NCI-H2107 (cell line): ENCODE measurements around the gene SHH.
"Not testable (repeated sequence)": the region's sequence is repeated elsewhere in the genome, so short reads cannot be mapped to it uniquely, and the experiment has no call there.

Experiments used
- DNase-seq: peaks from one replicate; lab custom pipeline; 2025; lab: John Stamatoyannopoulos, UW

SHH gene

GRCh38 chr7:155842496-155843265 lies 30.4 kb upstream of the SHH start:
- DNase-seq = no peak

- no peak for DNase-seq
Observed at GRCh38 chr7:155840909-155841308, 28.6 kb upstream of the SHH start.

- DNase-seq = no peak
Observed at GRCh38 chr7:155840262-155840885, 28.1 kb upstream of the SHH start.

- DNase-seq = no peak
Observed at GRCh38 chr7:155839461-155839860, 27.2 kb upstream of the SHH start.

- not testable (repeated sequence) for DNase-seq
Observed at GRCh38 chr7:155838312-155838711, 26.0 kb upstream of the SHH start.

GRCh38 chr7:155837126-155837479 lies 24.8 kb upstream of the SHH start:
- no peak for DNase-seq

- no peak for DNase-seq
Observed at GRCh38 chr7:155836216-155837125, 24.2 kb upstream of the SHH start.

- DNase-seq = no peak
Observed at GRCh38 chr7:155835446-155836215, 23.4 kb upstream of the SHH start.

GRCh38 chr7:155834486-155835048 lies 22.3 kb upstream of the SHH start:
- no peak for DNase-seq

GRCh38 chr7:155833651-155834050 lies 21.4 kb upstream of the SHH start:
- no peak for DNase-seq

- no peak for DNase-seq
Observed at GRCh38 chr7:155832581-155832981, 20.3 kb upstream of the SHH start.

- DNase-seq = no peak
Observed at GRCh38 chr7:155831807-155832524, 19.7 kb upstream of the SHH start.

- DNase-seq = no peak
Observed at GRCh38 chr7:155830961-155831806, 18.9 kb upstream of the SHH start.

GRCh38 chr7:155829796-155830470 lies 17.7 kb upstream of the SHH start:
- no peak for DNase-seq

- no peak for DNase-seq
Observed at GRCh38 chr7:155825336-155825735, 13.1 kb upstream of the SHH start.

- no peak for DNase-seq
Observed at GRCh38 chr7:155824227-155824886, 12.1 kb upstream of the SHH start.

GRCh38 chr7:155821851-155822250 lies 9.6 kb upstream of the SHH start:
- DNase-seq = no peak

- DNase-seq = no peak
Observed at GRCh38 chr7:155820788-155821187, 8.5 kb upstream of the SHH start.

- DNase-seq = no peak
Observed at GRCh38 chr7:155820246-155820645, 8.0 kb upstream of the SHH start.
